Activated naive CD8-positive, alpha-beta T cell (primary cell): Measurements from ENCODE around the gene PRCP.
"Not testable (repeated sequence)": the region's sequence is repeated elsewhere in the genome, so short reads cannot be mapped to it uniquely, and the experiment has no call there.

Experiments
- H3K27ac Mint-ChIP-seq: one replicate; pipeline ENCODE4 v1.8.0; 2021; ENCODE audit warnings: mixed read lengths
- H3K27me3 Mint-ChIP-seq: one replicate; pipeline ENCODE4 v1.8.0; 2021; ENCODE audit warnings: mixed read lengths
- H3K36me3 Mint-ChIP-seq: one replicate; pipeline ENCODE4 v1.8.0; 2021; ENCODE audit warnings: mixed read lengths
- H3K4me1 Mint-ChIP-seq: one replicate; pipeline ENCODE4 v1.8.0; 2021; ENCODE audit warnings: low read depth, mixed read lengths
- H3K4me3 Mint-ChIP-seq: one replicate; pipeline ENCODE4 v1.8.0; 2021; ENCODE audit warnings: mild to moderate bottlenecking, mixed read lengths
- H3K9me3 Mint-ChIP-seq: one replicate; pipeline ENCODE4 v1.8.0; 2021; ENCODE audit warnings: low read depth, mixed read lengths

Gene PRCP

DNA sequence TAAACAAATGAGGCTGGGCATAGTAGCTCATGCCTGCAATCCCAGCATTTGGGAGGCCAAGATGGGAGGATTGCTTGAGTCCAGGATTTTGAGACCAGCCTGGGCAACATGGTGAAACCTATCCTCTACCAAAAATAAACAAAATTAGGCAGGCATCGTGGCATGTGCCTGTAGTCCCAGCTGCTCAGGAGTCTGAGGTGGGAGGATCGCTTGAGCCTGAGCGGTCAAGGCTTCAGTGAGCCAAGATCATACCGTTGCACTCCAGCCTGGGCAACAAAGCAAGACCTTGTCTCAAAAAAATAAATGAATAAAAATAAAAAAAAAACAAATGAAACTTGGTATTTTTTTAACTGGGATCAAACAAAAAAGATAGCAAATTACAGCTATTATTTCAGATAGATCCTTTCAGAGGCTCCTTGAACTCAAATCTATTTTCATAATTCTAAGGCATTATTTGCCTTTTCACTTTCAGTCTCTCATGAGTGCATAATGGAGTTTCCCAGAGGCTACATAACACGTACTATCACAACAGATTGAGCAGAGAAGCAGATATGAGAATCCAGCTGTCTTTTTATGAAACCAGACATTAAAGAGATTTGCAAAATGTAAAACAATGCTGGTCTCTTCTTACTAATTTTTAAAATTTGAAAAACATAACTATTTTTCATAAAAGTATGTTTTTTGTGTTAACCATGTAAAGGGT is 24.4 kb upstream of the PRCP start:
- Mint-ChIP-seq H3K9me3 (peaks cover 3% of the 10 kb centered on the region), H3K36me3 (peaks cover 24% of the 10 kb centered on the region), H3K4me1 (peaks cover 61% of the 10 kb centered on the region), H3K27ac (no peak overlapping the region), H3K27me3 (no peaks in the 10 kb centered on the region), H3K4me3 (no peak overlapping the region)

DNA sequence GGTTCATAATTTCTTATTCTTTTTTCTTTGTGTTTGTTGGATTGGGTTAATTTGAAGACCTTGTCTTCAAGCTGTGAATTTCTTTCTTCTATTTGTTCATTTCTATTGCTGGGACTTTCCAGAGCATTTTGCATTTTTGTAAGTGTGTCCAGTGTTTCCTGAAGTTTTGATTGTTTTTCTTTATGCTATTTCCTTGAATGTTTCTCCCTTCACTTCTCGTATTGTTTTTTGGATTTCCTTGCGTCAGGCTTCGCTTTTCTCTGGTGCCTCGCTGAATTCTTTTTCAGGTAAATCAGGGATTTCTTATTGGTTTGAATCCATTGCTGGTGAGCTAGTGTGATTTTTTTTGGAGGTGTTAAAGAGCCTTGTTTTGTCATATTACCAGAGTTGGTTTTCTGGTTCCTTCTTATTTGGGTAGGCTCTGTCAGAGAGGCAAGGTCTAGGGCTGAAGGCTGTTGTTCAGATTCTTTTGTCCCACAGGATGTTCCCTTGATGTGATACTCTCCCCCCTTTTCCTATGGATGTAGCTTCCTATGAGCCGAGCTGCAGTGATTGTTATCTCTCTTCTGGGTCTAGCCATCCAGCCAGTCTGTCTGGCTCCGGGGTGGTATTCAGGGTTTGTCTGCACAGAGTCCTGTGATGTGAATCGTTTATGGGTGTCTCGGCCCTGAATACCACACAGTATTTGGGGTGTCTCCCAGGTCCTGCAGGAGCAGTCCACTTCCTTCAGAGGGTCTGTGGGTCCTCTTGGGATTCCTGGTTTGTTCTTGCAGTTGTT is 22.4 kb upstream of the PRCP start:
- peaks cover 62% of the 10 kb centered on the region for H3K4me1 Mint-ChIP-seq
- not testable (repeated sequence) for H3K9me3 Mint-ChIP-seq, H3K27me3 Mint-ChIP-seq
- H3K36me3 Mint-ChIP-seq, result peaks cover 40% of the 10 kb centered on the region
- peak overlapping the region; percentile 47 for H3K27ac Mint-ChIP-seq
- peak overlapping the region; percentile 21 for H3K4me3 Mint-ChIP-seq

DNA sequence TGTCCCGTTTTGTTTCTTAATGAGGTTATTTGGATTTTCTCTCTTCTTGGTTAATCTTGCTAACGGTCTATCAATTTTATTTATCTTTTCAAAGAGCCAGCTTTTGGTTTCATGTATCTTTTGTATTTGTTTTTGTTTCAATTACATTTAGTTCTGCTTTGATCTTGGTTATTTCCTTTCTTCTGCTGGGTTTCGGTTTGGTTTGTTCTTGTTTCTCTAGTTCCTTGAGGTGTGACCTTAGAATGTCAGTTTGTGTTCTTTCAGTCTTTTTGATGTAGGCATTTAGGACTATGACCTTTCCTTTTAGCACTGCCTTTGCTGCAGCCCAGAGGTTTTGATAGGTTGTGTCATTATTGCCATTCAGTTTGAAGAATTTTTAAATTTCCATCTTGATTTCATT is 20.0 kb upstream of the PRCP start:
- Mint-ChIP-seq H3K27ac (peak overlapping the region; percentile 88), H3K4me3 (peak overlapping the region; percentile 75), H3K4me1 (peaks cover 54% of the 10 kb centered on the region), H3K36me3 (peaks cover 53% of the 10 kb centered on the region)
- H3K27me3 Mint-ChIP-seq, H3K9me3 Mint-ChIP-seq: not testable (repeated sequence)

DNA sequence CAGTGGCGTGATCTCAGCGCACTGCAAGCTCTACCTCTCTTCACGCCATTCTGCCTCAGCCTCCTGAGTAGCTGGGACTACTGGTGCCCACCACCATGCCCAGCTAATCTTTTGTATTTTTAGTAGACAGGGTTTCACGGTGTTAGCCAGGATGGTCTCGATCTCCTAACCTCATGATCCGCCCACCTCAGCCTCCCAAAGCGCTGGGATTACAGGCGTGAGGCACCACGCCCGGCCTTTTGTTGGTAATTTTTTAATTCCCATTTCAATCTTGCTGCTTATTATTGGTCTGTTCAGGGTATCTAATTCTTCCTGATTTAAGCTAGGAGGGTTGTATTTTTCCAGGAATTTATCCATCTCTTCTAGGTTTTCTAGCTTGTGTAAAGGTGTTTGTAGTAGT is 19.6 kb upstream of the PRCP start:
- not testable (repeated sequence) for H3K9me3 Mint-ChIP-seq, H3K27me3 Mint-ChIP-seq
- peaks cover 54% of the 10 kb centered on the region for H3K4me1 Mint-ChIP-seq
- H3K4me3 Mint-ChIP-seq, result peak overlapping the region; percentile 75
- H3K36me3 Mint-ChIP-seq, result peaks cover 58% of the 10 kb centered on the region
- peak overlapping the region; percentile 88 for H3K27ac Mint-ChIP-seq

DNA sequence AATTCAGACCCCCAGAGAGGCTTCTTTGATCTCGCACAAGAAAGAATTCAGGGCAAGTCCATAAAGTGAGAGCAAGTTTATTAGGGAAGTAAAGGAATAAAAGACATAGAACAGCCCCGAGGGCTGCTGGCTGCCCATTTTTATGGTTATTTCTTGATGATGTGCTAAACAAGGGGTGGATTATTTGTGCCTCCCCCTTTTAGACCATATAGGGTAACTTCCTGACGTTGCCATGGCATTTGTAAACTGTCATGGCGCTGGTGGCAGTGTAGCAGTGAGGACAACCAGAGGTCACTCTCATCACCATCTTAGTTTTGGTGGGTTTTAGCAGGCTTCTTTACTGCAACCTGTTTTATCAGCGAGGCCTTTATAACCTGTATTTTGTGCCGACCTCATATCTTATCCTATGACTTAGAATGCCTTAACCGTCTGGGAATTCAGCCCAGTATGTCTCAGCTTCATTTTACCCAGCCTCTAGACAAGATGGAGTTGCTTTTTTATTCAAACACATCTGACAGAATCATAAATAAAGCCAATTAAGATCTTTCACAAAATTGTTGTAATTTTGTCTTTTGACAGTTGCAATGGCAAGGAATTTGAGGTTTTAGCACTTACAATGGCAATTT is 8.9 kb upstream of the PRCP start:
- Mint-ChIP-seq H3K4me3 (no peak overlapping the region), H3K27me3 (no peaks in the 10 kb centered on the region), H3K9me3 (no peaks in the 10 kb centered on the region), H3K36me3 (peaks cover 10% of the 10 kb centered on the region), H3K4me1 (peaks cover 34% of the 10 kb centered on the region), H3K27ac (peak overlapping the region; percentile 2)

DNA sequence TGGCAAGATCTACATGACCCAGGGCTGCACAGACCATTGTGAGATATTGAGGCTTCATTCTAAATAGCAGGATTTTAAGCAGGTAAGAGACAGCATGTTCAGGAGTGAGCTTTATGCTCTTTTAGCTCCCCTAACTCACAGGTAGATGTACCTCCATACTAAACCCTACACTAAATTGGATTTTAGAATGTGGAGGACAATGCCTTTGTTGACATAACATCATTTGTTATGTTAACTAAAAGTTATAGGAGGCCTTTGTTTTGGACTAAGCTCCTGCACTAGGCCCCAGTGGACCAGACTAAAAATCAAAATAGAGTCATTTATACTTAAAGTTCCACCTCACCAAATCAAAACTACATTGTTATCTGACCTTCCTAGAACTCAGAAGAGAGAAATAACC is 8.1 kb upstream of the PRCP start:
- Mint-ChIP-seq H3K27ac (no peak overlapping the region), H3K4me3 (no peak overlapping the region), H3K27me3 (no peaks in the 10 kb centered on the region), H3K4me1 (peaks cover 41% of the 10 kb centered on the region), H3K9me3 (no peaks in the 10 kb centered on the region), H3K36me3 (peaks cover 10% of the 10 kb centered on the region)

DNA sequence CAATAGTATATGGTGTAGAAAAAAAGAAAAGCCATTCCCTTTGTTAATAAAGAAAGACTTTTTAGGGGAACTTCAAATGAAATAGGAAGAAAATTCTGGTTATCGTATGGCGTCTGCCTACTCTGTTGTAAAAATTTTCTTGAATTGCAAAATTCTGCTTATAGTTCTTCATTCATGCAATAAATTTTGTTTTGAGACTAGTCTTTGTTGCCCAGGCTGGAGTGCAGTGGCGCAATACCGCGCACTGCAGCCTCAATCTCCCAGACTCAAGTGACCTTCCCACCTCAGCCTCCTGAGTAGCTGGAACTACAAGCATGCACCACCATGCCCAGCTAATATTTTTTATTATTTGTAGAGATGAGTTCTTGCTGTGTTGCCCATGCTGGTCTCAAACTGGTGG is 7.1 kb upstream of the PRCP start:
- no peaks in the 10 kb centered on the region for H3K9me3 Mint-ChIP-seq
- H3K27ac Mint-ChIP-seq, result no peak overlapping the region
- H3K36me3 Mint-ChIP-seq, result peaks cover 6% of the 10 kb centered on the region
- no peaks in the 10 kb centered on the region for H3K27me3 Mint-ChIP-seq
- peaks cover 50% of the 10 kb centered on the region for H3K4me1 Mint-ChIP-seq
- no peak overlapping the region for H3K4me3 Mint-ChIP-seq

DNA sequence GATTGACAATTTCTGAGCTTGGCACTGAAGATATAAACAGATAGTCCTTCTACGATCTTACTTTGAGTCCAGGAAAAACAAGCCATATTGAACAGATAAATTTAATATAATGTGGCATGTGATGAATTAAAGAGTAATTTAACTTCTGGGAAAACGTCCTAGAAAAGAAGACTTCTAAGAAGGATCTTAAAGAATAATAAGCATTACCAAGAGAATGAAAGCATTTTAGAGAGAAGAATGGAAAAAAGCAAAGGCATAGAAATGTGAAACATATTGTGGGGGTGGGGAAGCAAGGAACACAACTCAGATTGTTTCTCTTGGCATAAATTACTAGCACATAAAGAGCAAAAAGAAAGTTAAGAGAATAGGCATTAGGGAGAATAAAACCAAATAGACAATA is 6.7 kb upstream of the PRCP start:
- Mint-ChIP-seq H3K36me3 (peaks cover 6% of the 10 kb centered on the region), H3K9me3 (no peaks in the 10 kb centered on the region), H3K4me3 (peak overlapping the region; percentile 21), H3K4me1 (peaks cover 52% of the 10 kb centered on the region), H3K27me3 (no peaks in the 10 kb centered on the region), H3K27ac (peak overlapping the region; percentile 16)

DNA sequence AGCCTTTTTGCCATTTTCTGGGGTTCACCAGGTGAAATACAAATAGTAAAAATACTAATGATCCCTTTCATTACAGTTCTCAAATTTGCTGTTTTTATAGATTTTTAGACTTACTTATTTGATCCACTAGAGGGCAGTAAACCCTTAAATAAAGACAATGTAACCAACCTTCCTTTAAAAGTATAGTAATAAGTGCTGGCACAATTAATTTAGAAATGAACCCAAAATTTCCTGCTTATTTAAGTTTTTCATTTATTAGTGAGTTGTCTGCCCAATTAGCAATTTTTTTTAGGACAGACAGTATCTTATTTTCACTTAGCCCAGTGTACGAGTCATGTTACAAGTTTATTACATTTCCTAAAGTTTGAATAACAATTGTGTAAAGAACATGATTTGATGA is 6.0 kb upstream of the PRCP start:
- Mint-ChIP-seq H3K27ac (peak overlapping the region; percentile 16), H3K4me1 (peaks cover 53% of the 10 kb centered on the region), H3K4me3 (peak overlapping the region; percentile 51), H3K36me3 (no peaks in the 10 kb centered on the region), H3K27me3 (no peaks in the 10 kb centered on the region), H3K9me3 (no peaks in the 10 kb centered on the region)

DNA sequence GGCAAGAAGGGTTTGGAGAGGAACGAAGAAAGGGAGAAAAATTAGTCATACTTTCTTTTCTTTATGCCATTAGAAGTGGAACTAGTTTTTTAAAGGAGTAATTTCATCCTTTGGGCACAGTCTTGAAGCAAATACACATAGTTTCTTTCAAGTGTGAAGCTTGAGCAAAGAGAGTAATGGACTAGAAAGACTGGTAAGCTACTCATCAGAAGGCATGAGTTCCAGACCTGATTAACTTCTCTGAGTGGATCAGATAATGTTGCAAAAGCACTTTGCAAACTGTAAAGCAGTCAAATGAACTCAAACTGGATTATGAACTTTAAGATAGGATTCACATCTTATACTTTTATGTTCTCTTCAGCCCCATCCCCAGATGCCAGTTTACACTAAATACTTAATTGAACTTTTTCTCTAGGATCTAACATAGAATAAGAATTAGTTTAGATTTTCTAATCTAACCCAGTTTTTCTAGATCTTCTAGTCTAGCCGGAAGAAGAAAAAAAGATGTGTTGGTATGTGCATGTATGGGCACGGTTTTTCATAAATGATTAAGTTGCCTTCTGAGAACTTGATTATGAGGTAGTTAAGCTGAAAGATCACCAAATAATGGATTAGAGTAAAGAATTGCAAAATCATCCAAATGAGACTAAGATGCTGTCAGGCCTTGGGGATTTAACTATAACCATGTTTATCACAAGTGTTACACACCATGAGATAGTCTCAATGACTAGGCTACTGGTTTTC is 3.8 kb upstream of the PRCP start:
- H3K4me3 Mint-ChIP-seq, result peak overlapping the region; percentile 100
- H3K9me3 Mint-ChIP-seq, result no peaks in the 10 kb centered on the region
- no peaks in the 10 kb centered on the region for H3K36me3 Mint-ChIP-seq
- H3K4me1 Mint-ChIP-seq, result peaks cover 61% of the 10 kb centered on the region
- H3K27me3 Mint-ChIP-seq, result no peaks in the 10 kb centered on the region
- H3K27ac Mint-ChIP-seq, result peak overlapping the region; percentile 2

DNA sequence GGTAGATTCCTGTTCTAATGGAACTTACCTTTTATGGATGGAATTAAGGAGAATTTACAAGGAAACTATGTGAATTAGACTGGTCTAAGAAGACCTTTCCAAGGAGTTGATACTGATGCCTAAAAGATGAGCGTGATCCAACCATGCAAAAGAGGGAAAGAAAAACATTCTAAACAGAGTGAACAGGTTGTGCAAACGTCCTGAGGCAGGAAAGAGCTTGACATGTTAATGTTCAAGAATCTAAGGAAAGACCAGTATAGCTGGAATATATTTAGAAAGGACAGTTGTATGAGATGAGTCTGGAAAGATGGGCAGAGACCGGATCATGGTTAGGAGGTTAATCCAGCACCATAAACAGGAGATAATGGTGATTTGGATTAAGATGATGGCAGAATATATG is 2.6 kb upstream of the PRCP start:
- no peak overlapping the region for H3K27ac Mint-ChIP-seq
- peak overlapping the region; percentile 100 for H3K4me3 Mint-ChIP-seq
- no peaks in the 10 kb centered on the region for H3K36me3 Mint-ChIP-seq
- H3K9me3 Mint-ChIP-seq, result no peaks in the 10 kb centered on the region
- H3K27me3 Mint-ChIP-seq, result no peaks in the 10 kb centered on the region
- H3K4me1 Mint-ChIP-seq, result peaks cover 60% of the 10 kb centered on the region

DNA sequence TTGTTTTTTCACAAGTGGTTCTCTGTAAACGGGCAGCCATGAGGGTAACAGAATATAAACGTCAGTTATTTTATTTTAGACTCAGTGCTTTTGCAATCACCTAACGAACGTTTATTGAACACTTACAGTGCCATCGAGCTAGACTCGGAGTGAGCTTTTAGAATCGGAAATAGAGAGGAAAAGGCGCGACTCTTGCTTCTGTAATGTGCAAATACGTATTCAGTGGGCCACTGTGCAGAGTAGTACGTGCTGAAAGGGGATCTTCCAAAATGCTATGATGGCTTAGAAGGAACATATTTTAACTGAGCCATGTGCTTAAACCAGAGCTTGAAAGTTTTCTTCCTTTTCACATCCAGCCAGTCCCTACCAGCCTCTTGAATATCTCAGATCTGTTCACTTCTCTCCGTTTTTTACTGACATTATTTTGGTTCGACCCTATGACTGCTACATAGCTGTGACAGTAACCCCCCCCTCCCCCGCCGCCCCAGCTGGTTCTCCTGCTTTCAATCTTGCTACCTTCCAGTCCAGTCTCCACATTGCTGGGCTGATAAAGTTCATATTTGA is 1.8 kb upstream of the PRCP start:
- Mint-ChIP-seq H3K9me3 (no peaks in the 10 kb centered on the region), H3K27ac (peak overlapping the region; percentile 100), H3K27me3 (no peaks in the 10 kb centered on the region), H3K4me3 (peak overlapping the region; percentile 100), H3K36me3 (no peaks in the 10 kb centered on the region), H3K4me1 (peaks cover 58% of the 10 kb centered on the region)

DNA sequence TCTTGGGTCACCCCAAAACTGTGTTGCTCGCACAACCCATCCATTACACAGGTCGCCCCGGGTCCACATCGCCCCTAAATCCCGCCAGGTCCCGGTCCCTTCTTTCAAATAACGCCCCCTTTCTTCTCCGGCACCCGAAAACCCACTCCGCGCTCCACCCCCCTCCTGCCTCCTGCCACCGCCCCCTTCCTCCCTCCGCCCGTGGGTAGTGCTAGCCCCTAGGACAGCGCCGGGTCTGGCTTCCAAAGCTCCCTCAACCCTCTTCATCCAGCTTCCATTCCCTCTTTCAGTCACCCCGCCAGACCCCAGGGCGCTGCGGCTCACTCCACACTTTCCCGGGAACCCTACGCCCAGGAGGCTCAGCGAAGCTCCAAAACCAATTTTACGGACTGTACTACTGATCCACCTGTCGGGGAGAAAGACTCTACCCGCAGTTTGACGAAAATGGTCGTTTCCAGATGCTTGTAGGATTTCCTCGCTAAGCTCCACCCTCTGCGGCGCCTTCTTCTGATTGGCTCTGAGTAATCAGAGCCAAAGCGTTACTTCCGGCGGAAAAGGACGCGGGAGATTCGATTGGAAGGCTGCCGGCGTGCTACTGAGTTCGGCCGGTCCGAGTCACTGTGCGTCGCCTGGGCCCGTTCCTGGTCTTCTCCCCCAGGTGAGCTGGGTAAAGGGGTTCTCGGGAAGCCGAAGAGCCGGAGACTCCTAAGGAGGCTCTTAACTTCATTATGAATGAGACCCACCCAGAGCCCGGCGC is 1.1 kb upstream of the PRCP start, which contains the start of gene DDIAS:
DDIAS (plus strand) TSS at position 572 of the 757 bp plus-strand sequence. CDS start 13,003 bp downstream, outside the sequence.
- Mint-ChIP-seq H3K9me3 (no peaks in the 10 kb centered on the region), H3K36me3 (peaks cover 2% of the 10 kb centered on the region), H3K4me3 (peak within 1 kb of the TSS; percentile 100), H3K4me1 (peaks cover 56% of the 10 kb centered on the region), H3K27me3 (no peaks in the 10 kb centered on the region), H3K27ac (peak within 1 kb of the TSS; percentile 100)

DNA sequence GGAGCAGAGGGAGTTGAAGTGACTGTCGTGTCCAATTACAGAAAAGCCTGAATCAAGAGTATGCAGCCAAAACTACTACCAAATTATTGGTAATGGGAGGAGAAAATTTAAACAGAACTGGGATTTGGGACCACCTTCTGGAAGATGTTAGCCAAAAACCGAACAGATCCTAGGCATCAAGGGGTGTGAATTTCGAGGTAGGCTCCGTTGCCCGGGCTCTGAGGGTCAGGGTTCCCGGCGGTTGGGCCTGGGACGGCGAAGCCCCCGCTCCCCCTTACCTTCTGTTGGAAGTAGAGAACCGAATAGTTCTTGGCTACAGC is 313 bp downstream of the PRCP start:
- peaks cover 2% of the 10 kb centered on the region for H3K36me3 Mint-ChIP-seq
- H3K27me3 Mint-ChIP-seq, result no peaks in the 10 kb centered on the region
- peak overlapping the region; percentile 100 for H3K4me3 Mint-ChIP-seq
- H3K27ac Mint-ChIP-seq, result peak overlapping the region; percentile 100
- peaks cover 64% of the 10 kb centered on the region for H3K4me1 Mint-ChIP-seq
- no peaks in the 10 kb centered on the region for H3K9me3 Mint-ChIP-seq
